GM12865 (cell line): Measurements from ENCODE around the gene FITM2.
"Not testable (repeated sequence)": the region's sequence is repeated elsewhere in the genome, so short reads cannot be mapped to it uniquely, and the experiment has no call there.

Source experiments
- DNase-seq: peaks from one replicate; pipeline ENCODE4 v3.0.0; 2010; ENCODE audit warnings: low read depth
- H3K4me3 ChIP-seq: 2 replicates; pipeline ENCODE4 v1.5.1; 2011; ENCODE audit warnings: mild to moderate bottlenecking, low read depth, low read length, control low read depth
- CTCF ChIP-seq: IDR thresholded peaks from 2 replicates; pipeline ENCODE4 v1.5.1; 2011; ENCODE audit warnings: low read length, control low read depth, low read depth, inconsistent platforms; ENCODE audit not compliant: insufficient read depth; ENCODE audit errors: missing control alignments

Gene FITM2

GRCh38 chr20:44301285-44301684 lies 9.7 kb downstream of the FITM2 start:
- TF ChIP-seq CTCF, result no peak
- no peak overlapping the region for H3K4me3 ChIP-seq
- DNase-seq, result no peak

- not testable (repeated sequence) for H3K4me3 ChIP-seq, DNase-seq
These were observed 11.9 kb downstream of the FITM2 start for GRCh38 chr20:44299011-44299535.

GRCh38 chr20:44297721-44298120 lies 13.3 kb downstream of the FITM2 start:
- no peak for DNase-seq
- H3K4me3 ChIP-seq, result no peak overlapping the region
- TF ChIP-seq CTCF, result no peak

- no peak overlapping the region for H3K4me3 ChIP-seq
- TF ChIP-seq CTCF, result no peak
- no peak for DNase-seq
These were observed 15.0 kb downstream of the FITM2 start for GRCh38 chr20:44296011-44296410.

GRCh38 chr20:44291754-44292153 lies 19.2 kb downstream of the FITM2 start:
- DNase-seq, result no peak
- H3K4me3 ChIP-seq, result no peak overlapping the region
- TF ChIP-seq CTCF, result no peak

- peak; percentile 10 for DNase-seq
- no peak for TF ChIP-seq CTCF
- no peak overlapping the region for H3K4me3 ChIP-seq
These were observed 22.8 kb downstream of the FITM2 start for GRCh38 chr20:44288252-44288651.

- DNase-seq, result no peak
- TF ChIP-seq CTCF, result no peak
- H3K4me3 ChIP-seq, result no peak overlapping the region
These were observed 23.5 kb downstream of the FITM2 start for GRCh38 chr20:44287272-44288097.
